Neural progenitor cell (in vitro differentiated cells): Measurements from ENCODE around the gene PRLR. TPM values are rescaled to one million over a fixed set of nuclear protein-coding genes. Genes with fewer than 3 reads are reported as not detected.

Experiments
- DNase-seq: peaks from one replicate; pipeline ENCODE4 v3.0.0-alpha.2; 2016; ENCODE audit warnings: low spot score
- H2AFZ ChIP-seq: fragments of 200-600 bp; sonication (generic); replicated peaks from 2 replicates; pipeline ENCODE4 v1.6.1; 2016; ENCODE audit warnings: antibody characterized with exemption
- H3F3A ChIP-seq: fragments of 200-600 bp; sonication (generic); 2 replicates; pipeline ENCODE4 v1.6.1; 2016; ENCODE audit warnings: antibody characterized with exemption, low read depth
- H3K27ac ChIP-seq: fragments of 200-600 bp; sonication (generic); 2 replicates; pipeline ENCODE4 v1.5.1; 2016; ENCODE audit warnings: mild to moderate bottlenecking
- H3K27me3 ChIP-seq: fragments of 200-600 bp; sonication (generic); 2 replicates; pipeline ENCODE4 v1.6.1; 2016; ENCODE audit warnings: mild to moderate bottlenecking, moderate library complexity
- H3K36me3 ChIP-seq: fragments of 200-600 bp; sonication (generic); 2 replicates; pipeline ENCODE4 v1.5.1; 2016
- H3K4me1 ChIP-seq: fragments of 200-600 bp; sonication (generic); 2 replicates; pipeline ENCODE4 v1.6.1; 2016; ENCODE audit warnings: mixed run types
- H3K4me2 ChIP-seq: fragments of 200-600 bp; sonication (generic); 2 replicates; pipeline ENCODE4 v1.6.1; 2016
- H3K4me3 ChIP-seq: fragments of 200-600 bp; sonication (generic); 2 replicates; pipeline ENCODE4 v1.5.1; 2016
- H3K79me2 ChIP-seq: fragments of 200-600 bp; sonication (generic); 2 replicates; pipeline ENCODE4 v1.6.1; 2016; ENCODE audit warnings: low read depth
- H3K9ac ChIP-seq: fragments of 200-600 bp; sonication (generic); 2 replicates; pipeline ENCODE4 v1.6.1; 2016
- H3K9me3 ChIP-seq: fragments of 200-600 bp; sonication (generic); 2 replicates; pipeline ENCODE4 v1.5.1; 2016; ENCODE audit warnings: low read depth
- H4K20me1 ChIP-seq: fragments of 200-600 bp; sonication (generic); 2 replicates; pipeline ENCODE4 v1.6.1; 2016; ENCODE audit warnings: low read depth
- H3K27ac Mint-ChIP-seq: 3 replicates; pipeline ENCODE4 v1.8.0; 2021; ENCODE audit warnings: mixed read lengths
- H3K27me3 Mint-ChIP-seq: 2 replicates; pipeline ENCODE4 v1.8.0; 2022; ENCODE audit warnings: low read depth, mild to moderate bottlenecking, inconsistent platforms, moderate library complexity, mixed read lengths; ENCODE audit not compliant: insufficient read depth
- H3K36me3 Mint-ChIP-seq: 3 replicates; pipeline ENCODE4 v1.8.0; 2021; ENCODE audit warnings: mixed read lengths
- H3K4me1 Mint-ChIP-seq: 3 replicates; pipeline ENCODE4 v1.8.0; 2021; ENCODE audit warnings: mixed read lengths
- H3K4me3 Mint-ChIP-seq: 3 replicates; pipeline ENCODE4 v1.8.0; 2021; ENCODE audit warnings: mild to moderate bottlenecking, moderate library complexity, mixed read lengths
- H3K9me3 Mint-ChIP-seq: 3 replicates; pipeline ENCODE4 v1.8.0; 2020; ENCODE audit warnings: mixed read lengths
- EZH2 ChIP-seq: fragments of 200-600 bp; sonication (generic); IDR thresholded peaks from 2 replicates; pipeline ENCODE4 v1.6.1; 2017; ENCODE audit warnings: antibody characterized with exemption, mild to moderate bottlenecking, moderate library complexity
- EZH2phosphoT487 ChIP-seq: fragments of 200-600 bp; sonication (generic); IDR thresholded peaks from 2 replicates; pipeline ENCODE4 v1.6.1; 2017; ENCODE audit warnings: antibody characterized with exemption
- total RNA-seq: library from RNA; depleted of rRNA; stranded (reverse); fragments of >200 nt; gene quantifications from 2 replicates; pipeline ENCODE4 v1.2.3, GENCODE V29; 2015; ENCODE audit warnings: low replicate concordance
- TF ChIP-seq, protein P1 (sequence below): fragments of 200-600 bp; sonication (generic); IDR thresholded peaks from 2 replicates; pipeline ENCODE4 v1.5.1; 2017; ENCODE audit warnings: antibody characterized with exemption, mild to moderate bottlenecking

PRLR gene
- total RNA-seq, 1 donor from 2014 or later: 0.51 TPM

GRCh38 chr5:35197351-35197750 lies 32.9 kb downstream of the PRLR start:
- Mint-ChIP-seq H3K27ac (no peak overlapping the region), H3K9me3 (no peaks in the 10 kb centered on the region), H3K4me1 (peaks cover 17% of the 10 kb centered on the region), H3K27me3 (no peaks in the 10 kb centered on the region), H3K36me3 (no peaks in the 10 kb centered on the region), H3K4me3 (no peak overlapping the region)
- H4K20me1 ChIP-seq: no peaks in the 10 kb centered on the region
- no peak overlapping the region for H3K4me2 ChIP-seq
- TF ChIP-seq, protein P1, sequence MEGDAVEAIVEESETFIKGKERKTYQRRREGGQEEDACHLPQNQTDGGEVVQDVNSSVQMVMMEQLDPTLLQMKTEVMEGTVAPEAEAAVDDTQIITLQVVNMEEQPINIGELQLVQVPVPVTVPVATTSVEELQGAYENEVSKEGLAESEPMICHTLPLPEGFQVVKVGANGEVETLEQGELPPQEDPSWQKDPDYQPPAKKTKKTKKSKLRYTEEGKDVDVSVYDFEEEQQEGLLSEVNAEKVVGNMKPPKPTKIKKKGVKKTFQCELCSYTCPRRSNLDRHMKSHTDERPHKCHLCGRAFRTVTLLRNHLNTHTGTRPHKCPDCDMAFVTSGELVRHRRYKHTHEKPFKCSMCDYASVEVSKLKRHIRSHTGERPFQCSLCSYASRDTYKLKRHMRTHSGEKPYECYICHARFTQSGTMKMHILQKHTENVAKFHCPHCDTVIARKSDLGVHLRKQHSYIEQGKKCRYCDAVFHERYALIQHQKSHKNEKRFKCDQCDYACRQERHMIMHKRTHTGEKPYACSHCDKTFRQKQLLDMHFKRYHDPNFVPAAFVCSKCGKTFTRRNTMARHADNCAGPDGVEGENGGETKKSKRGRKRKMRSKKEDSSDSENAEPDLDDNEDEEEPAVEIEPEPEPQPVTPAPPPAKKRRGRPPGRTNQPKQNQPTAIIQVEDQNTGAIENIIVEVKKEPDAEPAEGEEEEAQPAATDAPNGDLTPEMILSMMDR: no peak
- TF ChIP-seq EZH2phosphoT487 (no peak), EZH2 (no peak)
- no peak overlapping the region for H3K4me3 ChIP-seq
- no peaks in the 10 kb centered on the region for H3F3A ChIP-seq
- no peaks in the 10 kb centered on the region for H3K36me3 ChIP-seq
- H3K9me3 ChIP-seq: no peaks in the 10 kb centered on the region
- H3K9ac ChIP-seq: no peak overlapping the region
- DNase-seq: no peak
- H2AFZ ChIP-seq: no peak overlapping the region
- H3K4me1 ChIP-seq: no peaks in the 10 kb centered on the region
- no peaks in the 10 kb centered on the region for H3K27me3 ChIP-seq
- H3K79me2 ChIP-seq: no peaks in the 10 kb centered on the region
- H3K27ac ChIP-seq: no peak overlapping the region

GRCh38 chr5:35195472-35195852 lies 34.8 kb downstream of the PRLR start:
- Mint-ChIP-seq H3K27me3 (no peaks in the 10 kb centered on the region), H3K4me1 (peaks cover 17% of the 10 kb centered on the region), H3K36me3 (no peaks in the 10 kb centered on the region), H3K4me3 (no peak overlapping the region), H3K27ac (no peak overlapping the region), H3K9me3 (peaks cover 2% of the 10 kb centered on the region)
- no peaks in the 10 kb centered on the region for H3F3A ChIP-seq
- no peaks in the 10 kb centered on the region for H4K20me1 ChIP-seq
- H3K27me3 ChIP-seq: no peaks in the 10 kb centered on the region
- H3K4me1 ChIP-seq: no peaks in the 10 kb centered on the region
- no peaks in the 10 kb centered on the region for H3K36me3 ChIP-seq
- no peak overlapping the region for H3K4me2 ChIP-seq
- no peaks in the 10 kb centered on the region for H3K79me2 ChIP-seq
- TF ChIP-seq, protein P1: no peak
- TF ChIP-seq EZH2phosphoT487 (no peak), EZH2 (no peak)
- no peak for DNase-seq
- H3K9me3 ChIP-seq: no peaks in the 10 kb centered on the region
- no peak overlapping the region for H3K4me3 ChIP-seq
- H3K9ac ChIP-seq: no peak overlapping the region
- H2AFZ ChIP-seq: no peak overlapping the region
- no peak overlapping the region for H3K27ac ChIP-seq

DNA sequence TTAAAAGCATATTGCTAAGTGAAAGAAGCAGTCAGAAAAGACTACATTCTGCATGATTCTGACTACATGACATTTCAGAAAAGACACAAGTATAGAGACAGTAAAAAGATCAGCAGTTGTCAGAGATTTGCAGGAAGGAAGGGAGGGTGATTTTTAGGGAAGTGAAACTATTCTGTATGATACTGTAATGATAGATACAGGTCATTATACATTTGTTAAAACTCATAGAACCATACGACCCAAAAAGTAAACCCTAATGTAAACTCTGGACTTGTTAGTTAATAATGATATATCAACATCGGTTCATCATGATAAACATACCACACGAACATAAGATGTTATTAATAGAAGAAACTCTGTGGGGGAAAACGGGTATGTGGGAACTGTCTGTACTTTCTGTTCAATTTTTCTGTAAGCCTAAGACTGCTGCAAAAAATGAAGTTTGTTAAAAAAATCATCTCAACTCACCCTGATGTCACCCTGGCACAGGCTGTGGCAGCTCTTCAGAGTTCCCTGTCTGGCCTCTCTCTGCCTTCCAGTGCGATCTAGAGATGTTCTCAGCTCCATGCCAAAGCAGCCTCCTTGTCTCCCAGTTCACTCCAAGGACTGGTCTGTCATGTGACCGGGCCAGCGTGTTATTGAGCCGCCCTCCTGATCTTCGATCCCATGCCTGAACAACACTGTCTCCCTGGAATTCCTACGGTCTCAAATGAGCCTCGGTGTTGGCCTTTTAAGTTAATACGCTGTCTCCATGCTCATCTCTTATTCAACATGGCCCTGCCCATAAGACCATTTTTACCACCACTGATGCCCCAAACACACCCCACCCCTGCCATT lies 35.4 kb downstream of the PRLR start:
- Histone ChIP-seq H4K20me1 (no peaks in the 10 kb centered on the region), H3K9ac (no peak overlapping the region), H3F3A (no peaks in the 10 kb centered on the region), H3K79me2 (no peaks in the 10 kb centered on the region), H3K36me3 (no peaks in the 10 kb centered on the region), H3K27me3 (no peaks in the 10 kb centered on the region), H3K4me3 (no peak overlapping the region), H3K9me3 (no peaks in the 10 kb centered on the region), H3K4me1 (no peaks in the 10 kb centered on the region), H2AFZ (no peak overlapping the region), H3K4me2 (no peak overlapping the region), H3K27ac (no peak overlapping the region)
- DNase-seq: no peak
- no peak for TF ChIP-seq EZH2phosphoT487
- TF ChIP-seq, protein P1: no peak
- no peak for TF ChIP-seq EZH2
- Mint-ChIP-seq H3K36me3 (no peaks in the 10 kb centered on the region), H3K9me3 (peaks cover 2% of the 10 kb centered on the region), H3K27me3 (no peaks in the 10 kb centered on the region), H3K27ac (no peak overlapping the region), H3K4me1 (peaks cover 17% of the 10 kb centered on the region), H3K4me3 (no peak overlapping the region)
